ENCODE data around the gene UCN2. TPM values are rescaled to one million over a fixed set of nuclear protein-coding genes. Genes with fewer than 3 reads are reported as not detected.

UCN2 gene
- total RNA-seq, 1 experiment from 2014 or later, result not detected

Small RNAs within 50 kb of the gene (small RNA-seq; reads per million reads assigned to genes)
- gene MIR6823, result 0 reads per million in 2 experiments

Other genes starting within 250 kb of the UCN2 start
- not detected in 2 replicates for gene SPINK8, start 230.1 kb downstream of the UCN2 start, total RNA-seq (2014; rRNA removed; shearing (Covaris generic))
- gene FBXW12, start 191.6 kb downstream of the UCN2 start, total RNA-seq (2014; rRNA removed; shearing (Covaris generic)), result not detected in 2 replicates
- gene PLXNB1, start 133.7 kb downstream of the UCN2 start, total RNA-seq (2014; rRNA removed; shearing (Covaris generic)), result 4.3 and 5.6 TPM in 2 replicates
- gene CCDC51, start 123.7 kb downstream of the UCN2 start, total RNA-seq (2014; rRNA removed; shearing (Covaris generic)), result 16.2 and 20.5 TPM in 2 replicates
- 392 and 447 TPM in 2 replicates for gene TMA7, start 123.5 kb downstream of the UCN2 start, total RNA-seq (2014; rRNA removed; shearing (Covaris generic))
- 5.6 and 5.9 TPM in 2 replicates for gene ATRIP, start 117.0 kb downstream of the UCN2 start, total RNA-seq (2014; rRNA removed; shearing (Covaris generic))
- 124 and 139 TPM in 2 replicates for gene SHISA5, start 59.6 kb downstream of the UCN2 start, total RNA-seq (2014; rRNA removed; shearing (Covaris generic))
- gene PFKFB4, start 7.0 kb downstream of the UCN2 start, total RNA-seq (2014; rRNA removed; shearing (Covaris generic)), result 5.7 and 6.8 TPM in 2 replicates
- 0.63 and 4.2 TPM in 2 replicates for gene COL7A1, start 31.5 kb upstream of the UCN2 start, total RNA-seq (2014; rRNA removed; shearing (Covaris generic))
- gene UQCRC1, start 45.9 kb upstream of the UCN2 start, total RNA-seq (2014; rRNA removed; shearing (Covaris generic)), result 193 and 196 TPM in 2 replicates
- not detected in 2 replicates for gene TMEM89, start 58.0 kb upstream of the UCN2 start, total RNA-seq (2014; rRNA removed; shearing (Covaris generic))
- 7.7 and 9.4 TPM in 2 replicates for gene SLC26A6, start 71.7 kb upstream of the UCN2 start, total RNA-seq (2014; rRNA removed; shearing (Covaris generic))
- gene CELSR3, start 99.1 kb upstream of the UCN2 start, total RNA-seq (2014; rRNA removed; shearing (Covaris generic)), result 0.79 and 1.4 TPM in 2 replicates
- gene NCKIPSD, start 122.1 kb upstream of the UCN2 start, total RNA-seq (2014; rRNA removed; shearing (Covaris generic)), result 15.9 and 17.2 TPM in 2 replicates
- gene IP6K2, start 153.4 kb upstream of the UCN2 start, total RNA-seq (2014; rRNA removed; shearing (Covaris generic)), result 45.0 and 56.3 TPM in 2 replicates

Data from NCI-H460 (cell line).